ENCODE data around the gene CARM1.

GRCh38 chr19:10864538-10864899 is 6.8 kb upstream of the CARM1 start:
- TF ChIP-seq GATA2 (IDR thresholded peaks at IDR 0.05; ENCODE audit: low read depth, low read length) = no peak
- TF ChIP-seq GATA3 (IDR thresholded peaks at IDR 0.05; ENCODE audit: low read depth, low read length) = no peak
